Activated CD4-positive, alpha-beta T cell treated with anti-CD3 and anti-CD28 coated beads, Interleukin-2, amount 50 U/mL, for 4 hours (primary cell): Measurements from ENCODE around the gene ZKSCAN5.
A peak's percentile ranks its signal among the peaks of the same experiment; 100 is the strongest.

Source experiments
- DNase-seq, 2 experiments: peaks; one replicate each; pipeline ENCODE4 v3.0.0-alpha.2; 2020

Gene ZKSCAN5

GRCh38 chr7:99504603-99505323, at the start of gene ZKSCAN5:
Gene ZKSCAN5, plus strand, starts transcription at chr7:99504662. Its CDS starts 1,383 bp downstream, at chr7:99506045.
- DNase-seq = peak; percentile 95 to 97

DNA sequence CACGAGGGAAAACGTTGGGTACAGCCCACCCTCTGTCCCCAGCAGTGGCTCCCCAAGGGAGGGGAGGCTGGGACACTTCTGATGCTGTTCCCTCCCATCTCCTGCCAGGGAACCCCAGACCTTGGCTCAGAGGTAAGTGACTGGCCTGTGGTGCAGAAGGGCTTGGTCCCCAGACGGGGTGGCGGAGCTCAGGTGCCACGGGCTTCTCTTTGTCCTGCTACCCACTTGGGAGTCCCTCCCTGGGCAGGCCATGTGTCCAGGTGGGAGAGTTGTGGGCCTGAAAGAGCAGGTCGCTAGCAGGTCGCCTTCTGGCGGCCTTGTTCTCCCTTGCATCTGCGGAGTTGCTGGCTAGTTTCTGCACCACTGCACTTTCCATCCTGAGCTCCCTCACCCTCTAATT, 48.6 kb upstream of the ZKSCAN5 start:
- DNase-seq = no peak

DNA sequence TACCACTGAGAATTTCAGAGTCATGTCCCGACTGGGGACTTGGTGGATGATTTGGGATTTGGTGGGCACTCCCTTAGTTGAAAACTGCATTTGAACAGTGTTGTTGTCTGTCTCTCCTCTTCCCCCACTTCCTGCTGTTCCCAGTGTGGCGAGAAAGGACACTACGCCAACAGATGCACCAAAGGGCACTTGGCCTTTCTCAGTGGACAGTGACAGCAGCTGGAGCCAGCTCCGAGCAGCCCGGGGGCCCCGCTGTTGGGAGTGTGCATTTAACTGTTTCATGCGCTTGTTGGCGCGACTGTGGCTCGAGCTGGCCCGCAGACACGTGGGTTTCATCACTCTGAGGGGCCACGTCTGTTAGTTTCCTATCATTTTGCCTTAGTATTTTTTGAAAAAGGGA, 48.2 kb upstream of the ZKSCAN5 start:
- DNase-seq = no peak

- DNase-seq = no peak
Measured at GRCh38 chr7:99457050-99457649, 47.3 kb upstream of the ZKSCAN5 start.

DNA sequence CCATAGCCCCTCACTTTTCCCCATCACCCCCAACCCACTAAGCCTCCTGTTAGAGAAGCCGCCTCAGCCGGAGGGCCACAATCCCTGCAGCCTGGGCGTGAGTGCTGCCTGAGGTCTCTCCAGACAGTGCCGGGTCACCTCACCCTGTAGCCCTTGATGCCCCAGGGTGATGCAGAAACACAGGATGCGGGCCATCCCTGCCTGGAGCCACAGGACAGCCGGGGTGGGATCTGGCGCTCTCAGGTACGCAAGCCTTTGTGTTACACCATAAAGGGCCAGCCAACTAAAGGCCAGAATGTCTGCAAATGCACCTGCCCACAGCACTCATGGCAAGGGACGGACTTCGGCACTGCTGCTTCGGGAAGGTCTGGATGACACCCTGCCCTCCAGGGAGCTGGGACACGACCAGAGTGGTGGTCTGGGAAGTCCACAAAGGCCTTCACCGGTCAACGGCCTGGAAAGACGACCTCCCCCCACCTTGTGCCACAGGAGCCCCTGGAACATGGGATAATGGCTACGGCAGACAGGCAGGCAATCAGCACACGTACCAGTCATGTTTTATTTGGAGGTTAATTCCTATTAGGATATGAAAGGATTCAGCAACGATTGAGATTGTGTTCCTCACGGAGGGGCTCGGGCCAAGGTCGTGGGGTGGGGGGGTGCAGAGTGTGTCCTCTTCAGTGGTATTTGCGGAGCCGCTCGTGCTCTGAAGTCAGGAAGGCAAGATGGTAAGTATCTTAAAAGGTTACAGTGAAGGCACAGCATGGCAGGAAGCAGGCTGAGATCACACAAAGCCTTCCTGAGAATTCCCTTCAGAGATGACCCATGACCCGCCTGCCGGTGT, 46.6 kb upstream of the ZKSCAN5 start:
- no peak for DNase-seq

DNA sequence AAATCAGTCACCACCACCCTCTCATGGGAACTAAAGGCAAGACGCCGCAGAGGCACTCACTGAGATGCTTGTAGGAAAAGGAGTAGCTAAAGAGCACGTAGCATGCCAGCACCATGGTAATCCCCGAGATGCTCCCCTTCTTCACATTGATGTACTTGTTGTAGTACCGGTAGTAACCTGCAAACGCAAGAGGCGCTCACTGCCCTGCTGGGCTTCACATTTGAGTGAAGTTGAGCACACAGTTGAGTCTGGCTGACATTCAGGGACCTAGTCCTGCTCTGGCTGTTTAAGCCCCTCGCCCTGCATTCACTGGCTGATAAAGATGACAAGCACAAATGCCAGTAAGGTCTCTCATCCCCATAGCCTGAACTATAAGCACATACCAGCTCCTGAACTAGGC, 45.4 kb upstream of the ZKSCAN5 start:
- no peak for DNase-seq

- no peak for DNase-seq
Measured at GRCh38 chr7:99460651-99461050, 43.8 kb upstream of the ZKSCAN5 start.

GRCh38 chr7:99461221-99461620, 43.2 kb upstream of the ZKSCAN5 start:
- no peak for DNase-seq

GRCh38 chr7:99465421-99465768, 39.1 kb upstream of the ZKSCAN5 start:
- DNase-seq = no peak

DNA sequence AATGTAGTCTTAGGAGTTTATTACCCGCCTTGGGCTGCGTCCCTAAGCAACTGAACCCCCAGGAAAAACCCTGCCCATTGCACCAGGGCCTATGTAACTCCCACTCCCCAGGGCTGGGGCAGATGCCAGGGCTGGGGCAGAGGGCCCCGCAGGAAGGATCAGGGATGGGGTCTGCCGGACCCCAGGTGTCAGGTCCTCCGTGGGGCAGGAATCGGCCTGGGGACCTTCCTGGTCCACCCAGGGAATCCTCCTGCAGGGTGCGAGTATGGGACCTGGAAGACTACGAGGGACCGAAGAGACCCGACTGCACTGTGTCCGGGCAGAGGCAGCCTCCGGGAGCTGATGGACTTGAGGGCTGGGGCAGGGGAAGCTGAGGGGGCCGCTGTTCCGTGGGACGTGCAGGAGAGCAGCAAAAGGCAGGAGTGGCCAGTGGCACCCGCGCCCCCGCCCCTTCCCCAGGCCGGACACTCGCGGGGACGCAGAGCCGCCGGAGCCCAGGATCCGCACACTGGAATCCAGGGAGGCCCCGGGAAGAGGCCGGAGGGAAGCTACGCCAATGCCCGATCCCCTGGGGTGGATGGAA, 36.0 kb upstream of the ZKSCAN5 start:
- DNase-seq = no peak

GRCh38 chr7:99469381-99470065, 34.9 kb upstream of the ZKSCAN5 start:
- DNase-seq = no peak

GRCh38 chr7:99472561-99473314, 31.7 kb upstream of the ZKSCAN5 start, which contains the start of gene ZNF789:
Gene ZNF789, plus strand, starts transcription at chr7:99472890. Its CDS starts 3,567 bp downstream, at chr7:99476457.
- DNase-seq = peak; percentile 98

GRCh38 chr7:99473315-99473596, 31.2 kb upstream of the ZKSCAN5 start:
- no peak for DNase-seq

- no peak for DNase-seq
Measured at GRCh38 chr7:99476107-99476506, 28.4 kb upstream of the ZKSCAN5 start.

DNA sequence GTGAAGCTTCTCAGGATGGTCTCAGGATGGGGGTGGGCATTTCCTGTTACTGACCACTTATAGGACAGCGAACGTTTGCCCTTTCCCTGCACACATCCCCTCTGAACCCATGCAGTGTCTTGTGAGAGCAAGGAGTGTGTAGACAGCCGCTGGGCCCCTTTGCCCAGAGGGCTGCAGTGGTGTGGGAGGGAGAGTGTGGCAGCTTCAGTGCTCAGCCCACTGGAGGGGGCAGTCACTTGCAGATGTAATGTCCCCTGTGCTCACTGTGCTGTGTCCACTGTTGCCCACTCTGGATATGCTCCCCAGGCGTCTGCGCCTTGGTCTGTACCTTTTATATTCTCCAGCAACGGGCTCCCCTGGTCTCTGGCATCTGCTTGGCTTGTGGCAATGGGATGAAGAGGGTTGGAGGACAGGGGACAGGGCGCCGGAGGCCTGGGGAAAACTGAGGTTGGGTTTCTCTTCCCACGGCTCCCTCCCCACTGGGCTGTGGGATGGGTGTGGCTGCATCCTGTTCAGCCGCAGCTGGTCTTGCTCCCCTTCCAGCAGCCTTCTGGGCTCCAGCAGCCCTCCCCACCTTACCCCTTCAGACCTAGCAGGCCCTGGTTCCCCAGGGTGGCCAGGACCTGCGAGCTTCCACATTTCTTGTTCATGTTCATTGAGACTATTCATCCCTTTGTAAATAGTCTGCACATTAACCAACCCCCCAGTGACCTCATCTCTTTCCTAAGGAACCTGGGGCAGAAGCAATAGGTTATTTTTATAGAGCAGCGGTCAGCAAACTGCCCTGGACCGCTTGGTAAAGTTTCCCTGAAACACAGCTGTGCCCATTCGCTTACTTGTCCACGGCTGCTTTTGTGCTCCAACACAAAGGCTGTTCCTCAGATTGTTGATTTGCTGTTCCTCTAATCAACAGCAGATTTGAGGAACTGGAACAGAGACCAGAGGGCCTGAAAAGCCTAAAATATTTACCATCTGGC, 25.7 kb upstream of the ZKSCAN5 start:
- no peak for DNase-seq

GRCh38 chr7:99485094-99485493, 19.4 kb upstream of the ZKSCAN5 start:
- DNase-seq = no peak

DNA sequence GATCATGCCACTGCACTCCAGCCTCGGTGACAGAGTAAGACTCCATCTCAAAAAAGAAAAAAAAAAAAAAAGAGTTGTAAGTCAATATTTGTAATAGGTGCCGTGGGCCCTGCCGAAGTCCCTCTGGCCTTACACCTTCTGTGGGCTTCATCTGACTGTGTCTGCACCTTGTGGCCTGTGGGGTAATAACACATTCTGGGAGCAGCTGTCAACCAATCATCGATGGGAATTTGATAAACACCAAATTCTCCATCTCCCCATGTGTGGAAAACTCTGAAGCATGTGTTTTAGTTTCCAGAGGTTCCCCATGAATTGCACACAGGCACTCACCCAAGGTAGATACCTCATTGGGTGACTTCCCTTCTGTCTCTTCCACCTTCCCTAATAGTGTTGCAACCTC, 15.2 kb upstream of the ZKSCAN5 start:
- no peak for DNase-seq

- DNase-seq = no peak
Measured at GRCh38 chr7:99490878-99491277, 13.6 kb upstream of the ZKSCAN5 start.

DNA sequence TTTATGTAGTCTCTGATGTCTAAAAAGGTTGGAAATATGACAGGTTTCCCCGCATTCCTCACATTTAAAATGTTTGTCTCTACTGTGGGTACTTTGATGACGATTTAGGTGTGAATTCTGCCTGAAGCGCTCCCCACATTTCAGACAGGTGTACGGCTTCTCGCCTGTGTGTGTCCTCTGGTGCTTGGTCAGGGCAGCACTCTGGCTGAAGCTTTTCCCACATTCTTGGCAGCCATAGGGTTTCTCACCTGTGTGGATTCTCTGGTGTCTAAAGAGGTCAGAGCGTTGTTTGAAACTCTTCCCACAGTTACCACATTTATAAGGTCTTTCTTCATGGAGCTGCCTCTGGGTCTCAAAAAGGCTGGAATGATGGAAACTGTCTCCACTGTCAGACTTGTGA, 10.6 kb upstream of the ZKSCAN5 start:
- no peak for DNase-seq

GRCh38 chr7:99497766-99498545, 6.5 kb upstream of the ZKSCAN5 start:
- no peak for DNase-seq
